ENCODE data around the gene BMPR1A. TPM values are rescaled to one million over a fixed set of nuclear protein-coding genes. Genes with fewer than 3 reads are reported as not detected.

The BMPR1A gene
- total and polyA plus RNA-seq, 2 donors from 2014 or later: 7.9 to 37.4 TPM

GRCh38 chr10:86969421-86970041, 213.1 kb downstream of the BMPR1A start:
- H3K9me3 ChIP-seq (ENCODE audit: control insufficient read depth in 2 of 3, insufficient read depth in 1 of 3, low read length in 3 of 3): no peaks in the 10 kb centered on the region
- H3K36me3 ChIP-seq (ENCODE audit: control insufficient read depth in 2 of 3, insufficient read depth in 3 of 3, low read length in 3 of 3): no peaks in the 10 kb centered on the region
- H3K4me1 ChIP-seq (ENCODE audit: control insufficient read depth in 2 of 3, insufficient read depth in 2 of 3, low read depth in 1 of 3, low read length in 3 of 3): peaks cover 0 to 37% (median 34%) of the 10 kb centered on the region in 3 donors
- no peak for FAIRE-seq
- TF ChIP-seq, protein P1, sequence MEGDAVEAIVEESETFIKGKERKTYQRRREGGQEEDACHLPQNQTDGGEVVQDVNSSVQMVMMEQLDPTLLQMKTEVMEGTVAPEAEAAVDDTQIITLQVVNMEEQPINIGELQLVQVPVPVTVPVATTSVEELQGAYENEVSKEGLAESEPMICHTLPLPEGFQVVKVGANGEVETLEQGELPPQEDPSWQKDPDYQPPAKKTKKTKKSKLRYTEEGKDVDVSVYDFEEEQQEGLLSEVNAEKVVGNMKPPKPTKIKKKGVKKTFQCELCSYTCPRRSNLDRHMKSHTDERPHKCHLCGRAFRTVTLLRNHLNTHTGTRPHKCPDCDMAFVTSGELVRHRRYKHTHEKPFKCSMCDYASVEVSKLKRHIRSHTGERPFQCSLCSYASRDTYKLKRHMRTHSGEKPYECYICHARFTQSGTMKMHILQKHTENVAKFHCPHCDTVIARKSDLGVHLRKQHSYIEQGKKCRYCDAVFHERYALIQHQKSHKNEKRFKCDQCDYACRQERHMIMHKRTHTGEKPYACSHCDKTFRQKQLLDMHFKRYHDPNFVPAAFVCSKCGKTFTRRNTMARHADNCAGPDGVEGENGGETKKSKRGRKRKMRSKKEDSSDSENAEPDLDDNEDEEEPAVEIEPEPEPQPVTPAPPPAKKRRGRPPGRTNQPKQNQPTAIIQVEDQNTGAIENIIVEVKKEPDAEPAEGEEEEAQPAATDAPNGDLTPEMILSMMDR (IDR thresholded peaks at IDR 0.05; ENCODE audit: borderline replicate concordance, extremely low read depth, insufficient read depth): no peak
- peak overlapping the region in 2 of 3 donors; percentile 62 for H3K4me3 ChIP-seq (ENCODE audit: low read length in 3 of 3)
- H3K27me3 ChIP-seq (ENCODE audit: control insufficient read depth, insufficient read depth, low read length): no peaks in the 10 kb centered on the region
- peak overlapping the region in 2 of 3 donors; percentile 77 to 94 for H3K9ac ChIP-seq (ENCODE audit: low read length in 3 of 3)
- DNase-seq: peak in 4 of 5 donors; percentile 24 to 74 (median 54)
- H3K27ac ChIP-seq (ENCODE audit: low read depth in 2 of 2, low read length in 2 of 2): peak overlapping the region; percentile 89 to 97
- intact Hi-C loops (cut with DNase I): no loop called here

DNA sequence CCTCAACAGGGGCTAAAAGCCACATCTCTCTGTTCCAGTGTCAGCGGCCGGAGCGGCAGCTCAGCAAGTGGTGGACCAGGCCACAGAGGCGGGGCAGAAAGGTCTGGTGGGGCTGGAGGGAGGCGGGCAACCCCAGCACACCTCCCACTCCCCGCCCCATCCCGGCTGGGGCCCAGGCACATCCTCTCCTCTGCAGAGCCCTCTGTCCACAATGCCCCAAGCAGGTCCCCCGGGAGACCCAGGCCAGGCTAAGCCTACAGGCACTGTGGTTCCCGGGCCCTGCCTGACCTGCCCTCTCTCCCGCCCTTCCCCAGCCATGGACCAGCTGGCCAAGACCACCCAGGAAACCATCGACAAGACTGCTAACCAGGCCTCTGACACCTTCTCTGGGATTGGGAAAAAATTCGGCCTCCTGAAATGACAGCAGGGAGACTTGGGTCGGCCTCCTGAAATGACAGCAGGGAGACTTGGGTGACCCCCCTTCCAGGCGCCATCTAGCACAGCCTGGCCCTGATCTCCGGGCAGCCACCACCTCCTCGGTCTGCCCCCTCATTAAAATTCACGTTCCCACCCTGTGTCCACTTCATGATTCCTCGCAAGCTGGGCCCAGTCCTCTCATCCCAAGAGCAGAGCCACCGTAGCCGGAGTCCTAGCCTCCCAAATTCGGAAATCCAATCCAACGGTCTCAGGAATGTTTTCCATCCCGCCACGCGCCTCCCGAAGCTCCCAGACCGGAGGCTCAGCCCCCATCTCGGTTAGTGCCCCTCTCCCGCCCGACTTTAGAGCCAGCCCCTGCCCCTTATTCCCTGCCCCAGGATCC, 214.0 kb downstream of the BMPR1A start:
- Histone ChIP-seq H3K4me1 (ENCODE audit: control insufficient read depth in 2 of 3, insufficient read depth in 2 of 3, low read depth in 1 of 3, low read length in 3 of 3) (peaks cover 0 to 37% (median 37%) of the 10 kb centered on the region in 3 donors), H3K9ac (ENCODE audit: low read length in 3 of 3) (peak overlapping the region; percentile 32 to 94 (median 77)), H3K36me3 (ENCODE audit: control insufficient read depth in 2 of 3, insufficient read depth in 3 of 3, low read length in 3 of 3) (no peaks in the 10 kb centered on the region), H3K27ac (ENCODE audit: low read depth in 2 of 2, low read length in 2 of 2) (peak overlapping the region; percentile 89 to 97), H3K4me3 (ENCODE audit: low read length in 3 of 3) (peak overlapping the region; percentile 39 to 62 (median 62)), H3K27me3 (ENCODE audit: control insufficient read depth, insufficient read depth, low read length) (no peaks in the 10 kb centered on the region), H3K9me3 (ENCODE audit: control insufficient read depth in 2 of 3, insufficient read depth in 1 of 3, low read length in 3 of 3) (no peaks in the 10 kb centered on the region)
- TF ChIP-seq, protein P1 (IDR thresholded peaks at IDR 0.05; ENCODE audit: borderline replicate concordance, extremely low read depth, insufficient read depth): no peak
- DNase-seq (peak in 4 of 5 donors; percentile 25 to 96 (median 54)), FAIRE-seq (no peak)
- intact Hi-C loops (cut with DNase I): no loop called here

DNA sequence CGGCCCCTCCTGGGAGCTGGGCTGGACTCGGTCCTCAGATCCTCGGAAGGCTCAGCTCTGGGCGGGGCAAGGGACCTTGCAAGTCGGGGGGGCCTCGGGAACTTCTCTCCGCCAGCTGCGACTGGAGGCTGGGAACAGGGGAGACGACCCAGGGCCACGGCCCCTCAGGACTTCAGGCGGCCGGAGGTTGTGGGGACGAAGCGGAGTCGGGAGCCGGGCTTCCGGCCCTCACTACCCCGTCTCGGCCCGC, 214.5 kb downstream of the BMPR1A start:
- no peaks in the 10 kb centered on the region for H3K9me3 ChIP-seq (ENCODE audit: control insufficient read depth in 2 of 3, insufficient read depth in 1 of 3, low read length in 3 of 3)
- DNase-seq (peak in 1 of 5 donors; percentile 61), FAIRE-seq (no peak)
- peak overlapping the region; percentile 32 to 94 (median 77) for H3K9ac ChIP-seq (ENCODE audit: low read length in 3 of 3)
- intact Hi-C loops (cut with DNase I): no loop called here
- peak overlapping the region; percentile 39 to 62 (median 62) for H3K4me3 ChIP-seq (ENCODE audit: low read length in 3 of 3)
- peaks cover 0 to 37% (median 37%) of the 10 kb centered on the region in 3 donors for H3K4me1 ChIP-seq (ENCODE audit: control insufficient read depth in 2 of 3, insufficient read depth in 2 of 3, low read depth in 1 of 3, low read length in 3 of 3)
- H3K27me3 ChIP-seq (ENCODE audit: control insufficient read depth, insufficient read depth, low read length): no peaks in the 10 kb centered on the region
- H3K27ac ChIP-seq (ENCODE audit: low read depth in 2 of 2, low read length in 2 of 2): peak overlapping the region; percentile 89 to 97
- TF ChIP-seq, protein P1 (IDR thresholded peaks at IDR 0.05; ENCODE audit: borderline replicate concordance, extremely low read depth, insufficient read depth): no peak
- H3K36me3 ChIP-seq (ENCODE audit: control insufficient read depth in 2 of 3, insufficient read depth in 3 of 3, low read length in 3 of 3): no peaks in the 10 kb centered on the region
